Stimulated activated CD4-positive, alpha-beta T cell treated with anti-CD3 and anti-CD28 coated beads, TNF-alpha, amount 100 ng/mL, for 24 hours (primary cell): ENCODE results near the gene PCDHGB2.
"Not testable (repeated sequence)": the region's sequence is repeated elsewhere in the genome, so short reads cannot be mapped to it uniquely, and the experiment has no call there.

ENCODE experiments used
- DNase-seq, 3 experiments: peaks; one replicate each; pipeline ENCODE4 v3.0.0-alpha.2; 2020; ENCODE audit warnings: low read depth in 3 of 3

PCDHGB2 gene

GRCh38 chr5:141384471-141385267 lies 24.9 kb downstream of the PCDHGB2 start:
- DNase-seq: no peak

GRCh38 chr5:141387557-141388311 lies 27.9 kb downstream of the PCDHGB2 start, which contains the start of gene PCDHGB4:
TSS of gene PCDHGB4 (plus strand) at chr5:141387698. CDS start at chr5:141387885, 187 bp downstream.
- DNase-seq: peak in 1 of 3 experiments; percentile 24

- no peak for DNase-seq
These were observed 28.9 kb downstream of the PCDHGB2 start for GRCh38 chr5:141388661-141389060.

GRCh38 chr5:141389153-141390042 lies 29.6 kb downstream of the PCDHGB2 start:
- DNase-seq: no peak

GRCh38 chr5:141392429-141393198 lies 32.8 kb downstream of the PCDHGB2 start, which contains the start of gene PCDHGA8:
TSS of gene PCDHGA8 (plus strand) at chr5:141392633. CDS start at chr5:141392814, 181 bp downstream.
- DNase-seq: no peak

GRCh38 chr5:141393267-141393666 lies 33.5 kb downstream of the PCDHGB2 start:
- no peak for DNase-seq

- not testable (repeated sequence) for DNase-seq
These were observed 34.8 kb downstream of the PCDHGB2 start for GRCh38 chr5:141394401-141395187.

- DNase-seq: peak in 1 of 3 experiments; percentile 44
These were observed 38.2 kb downstream of the PCDHGB2 start, which contains the start of gene PCDHGB5 for GRCh38 chr5:141397756-141398551. TSS of gene PCDHGB5 (plus strand) at chr5:141397947. CDS start at chr5:141398128, 181 bp downstream.

- no peak for DNase-seq
These were observed 38.8 kb downstream of the PCDHGB2 start for GRCh38 chr5:141398608-141399007.

GRCh38 chr5:141399555-141400258 lies 39.9 kb downstream of the PCDHGB2 start:
- DNase-seq: no peak

GRCh38 chr5:141402553-141403243 lies 42.9 kb downstream of the PCDHGB2 start, which contains the start of gene PCDHGA9:
TSS of gene PCDHGA9 (plus strand) at chr5:141402778. CDS start at chr5:141402953, 175 bp downstream.
- DNase-seq: no peak

GRCh38 chr5:141403387-141403786 lies 43.6 kb downstream of the PCDHGB2 start:
- no peak for DNase-seq

- peak in 1 of 3 experiments; percentile 39 for DNase-seq
These were observed 48.2 kb downstream of the PCDHGB2 start, which contains the start of gene PCDHGB6 for GRCh38 chr5:141407790-141408505. TSS of gene PCDHGB6 (plus strand) at chr5:141408021. CDS start at chr5:141408203, 182 bp downstream.

GRCh38 chr5:141409598-141410306 lies 50.0 kb downstream of the PCDHGB2 start:
- no peak for DNase-seq

- DNase-seq: no peak
These were observed 51.8 kb downstream of the PCDHGB2 start for GRCh38 chr5:141411575-141411974.
